Mucosa of stomach (tissue), 1 donor: ENCODE measurements around the gene TENM3.

Experiments
- H3K27me3 ChIP-seq: one replicate; pipeline ENCODE4 v1.7.0; 2013; ENCODE audit warnings: mild to moderate bottlenecking, low read length; ENCODE audit not compliant: control insufficient read depth, insufficient read depth
- H3K36me3 ChIP-seq: one replicate; pipeline ENCODE4 v1.7.0; 2013; ENCODE audit warnings: low read length; ENCODE audit not compliant: control insufficient read depth, insufficient read depth
- H3K4me1 ChIP-seq: one replicate; pipeline ENCODE4 v1.7.0; 2013; ENCODE audit warnings: mild to moderate bottlenecking, low read length; ENCODE audit not compliant: control insufficient read depth, insufficient read depth
- H3K4me3 ChIP-seq: one replicate; pipeline ENCODE4 v1.7.0; 2013; ENCODE audit warnings: low read length
- H3K9ac ChIP-seq: one replicate; pipeline ENCODE4 v1.7.0; 2013; ENCODE audit warnings: mild to moderate bottlenecking, low read length, moderate library complexity
- H3K9me3 ChIP-seq: one replicate; pipeline ENCODE4 v1.7.0; 2013; ENCODE audit warnings: mild to moderate bottlenecking, low read length, moderate library complexity; ENCODE audit not compliant: control insufficient read depth
- donor health status: Pancreatic carcinoma.

The TENM3 gene

DNA sequence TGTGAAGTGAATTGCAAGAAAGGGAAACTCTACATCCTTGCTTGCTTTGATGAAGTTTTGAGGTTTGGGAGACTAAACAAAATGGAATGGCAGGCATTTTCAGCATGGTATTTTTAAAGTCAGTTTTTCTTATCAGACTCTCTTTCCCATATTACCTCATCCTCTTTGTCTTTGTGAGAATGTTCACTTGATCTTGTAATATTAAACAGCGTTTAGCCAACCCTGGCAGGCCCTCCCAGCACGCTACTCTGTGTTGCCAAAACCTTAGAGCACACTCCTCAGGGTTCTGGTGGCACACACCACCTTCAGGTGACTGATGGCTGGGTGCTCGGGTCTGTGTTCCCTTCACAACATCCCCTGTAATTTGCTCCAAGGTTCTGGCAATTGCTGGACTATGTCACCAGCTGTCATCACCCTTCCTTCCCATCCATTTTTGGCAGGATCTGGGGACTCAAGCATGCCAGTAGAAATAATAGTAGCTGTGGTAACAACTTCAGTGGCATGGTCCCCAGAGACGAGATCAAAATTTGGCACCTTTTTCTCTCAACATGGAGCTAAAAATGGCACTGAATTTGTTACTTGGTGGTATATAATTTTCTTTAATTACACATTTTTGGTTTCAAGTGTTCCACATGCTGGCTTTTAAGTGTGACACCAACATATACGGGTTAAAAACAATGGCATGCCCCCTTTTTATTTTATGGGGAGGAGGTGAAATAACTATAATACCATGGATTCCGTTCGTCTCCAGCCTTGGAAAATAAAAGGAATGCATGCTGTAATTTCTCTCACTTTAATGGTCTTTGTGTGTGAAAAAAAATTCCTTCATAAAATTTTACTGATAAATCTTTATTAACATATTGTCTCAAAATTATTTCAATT, 400.8 kb downstream of the TENM3 start:
- H3K4me3 ChIP-seq, result no peak overlapping the region
- no peaks in the 10 kb centered on the region for H3K27me3 ChIP-seq
- H3K9me3 ChIP-seq, result no peaks in the 10 kb centered on the region
- no peak overlapping the region for H3K9ac ChIP-seq
- H3K36me3 ChIP-seq, result no peaks in the 10 kb centered on the region
- no peaks in the 10 kb centered on the region for H3K4me1 ChIP-seq

- no peaks in the 10 kb centered on the region for H3K9me3 ChIP-seq
- H3K36me3 ChIP-seq, result no peaks in the 10 kb centered on the region
- H3K27me3 ChIP-seq, result no peaks in the 10 kb centered on the region
- H3K9ac ChIP-seq, result no peak overlapping the region
- H3K4me3 ChIP-seq, result no peak overlapping the region
- no peaks in the 10 kb centered on the region for H3K4me1 ChIP-seq
Measured at GRCh38 chr4:182644683-182645050, 401.5 kb downstream of the TENM3 start.

GRCh38 chr4:182645511-182645910, 402.3 kb downstream of the TENM3 start:
- Histone ChIP-seq H3K27me3 (no peaks in the 10 kb centered on the region), H3K4me3 (no peak overlapping the region), H3K36me3 (no peaks in the 10 kb centered on the region), H3K4me1 (no peaks in the 10 kb centered on the region), H3K9ac (no peak overlapping the region), H3K9me3 (no peaks in the 10 kb centered on the region)

- no peaks in the 10 kb centered on the region for H3K4me1 ChIP-seq
- H3K9me3 ChIP-seq, result no peaks in the 10 kb centered on the region
- H3K36me3 ChIP-seq, result no peaks in the 10 kb centered on the region
- H3K27me3 ChIP-seq, result no peaks in the 10 kb centered on the region
- no peak overlapping the region for H3K4me3 ChIP-seq
- no peak overlapping the region for H3K9ac ChIP-seq
Measured at GRCh38 chr4:182647646-182648300, 404.6 kb downstream of the TENM3 start.

- Histone ChIP-seq H3K4me3 (no peak overlapping the region), H3K27me3 (no peaks in the 10 kb centered on the region), H3K36me3 (no peaks in the 10 kb centered on the region), H3K4me1 (no peaks in the 10 kb centered on the region), H3K9ac (no peak overlapping the region), H3K9me3 (no peaks in the 10 kb centered on the region)
Measured at GRCh38 chr4:182648766-182649165, 405.6 kb downstream of the TENM3 start.

DNA sequence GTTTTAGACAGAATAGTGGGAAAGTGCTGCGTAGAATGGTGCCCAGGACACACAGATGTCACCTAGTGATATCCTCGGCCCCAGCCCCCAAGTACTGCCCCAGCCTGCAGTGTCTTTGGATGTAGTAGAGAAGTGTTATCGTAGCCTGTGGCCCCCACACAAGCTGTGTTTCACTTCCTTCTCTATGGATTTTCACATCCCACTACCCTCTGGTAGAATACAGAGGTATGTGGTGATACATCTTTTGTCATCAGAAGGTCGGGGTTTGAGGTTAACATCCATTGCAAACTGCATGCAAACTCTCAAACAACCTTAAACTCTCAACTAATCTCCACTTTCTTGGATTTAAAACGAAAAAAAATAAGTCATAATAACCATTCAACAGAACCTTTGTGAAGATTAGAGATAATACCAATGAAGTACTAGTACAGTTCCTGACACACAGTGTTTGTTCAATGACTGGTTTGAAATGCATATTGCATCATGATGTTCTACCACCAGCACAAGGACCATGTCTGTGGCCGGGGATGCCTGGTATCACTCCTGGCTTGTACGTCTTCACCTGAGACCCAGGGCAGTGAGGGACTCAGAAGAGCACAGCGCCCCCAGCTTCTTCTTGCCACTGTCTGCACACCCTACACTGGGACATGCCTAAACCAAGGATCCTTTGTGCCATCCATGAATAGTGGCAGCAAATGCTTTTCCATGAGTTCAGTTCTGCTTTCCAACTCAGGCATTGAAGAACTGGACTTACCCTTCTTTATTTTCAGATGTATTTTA, 406.7 kb downstream of the TENM3 start:
- H3K36me3 ChIP-seq, result no peaks in the 10 kb centered on the region
- H3K9me3 ChIP-seq, result no peaks in the 10 kb centered on the region
- no peak overlapping the region for H3K4me3 ChIP-seq
- H3K9ac ChIP-seq, result no peak overlapping the region
- H3K4me1 ChIP-seq, result no peaks in the 10 kb centered on the region
- H3K27me3 ChIP-seq, result no peaks in the 10 kb centered on the region

GRCh38 chr4:182653596-182653995, 410.4 kb downstream of the TENM3 start:
- Histone ChIP-seq H3K4me3 (no peak overlapping the region), H3K27me3 (no peaks in the 10 kb centered on the region), H3K36me3 (no peaks in the 10 kb centered on the region), H3K9me3 (no peaks in the 10 kb centered on the region), H3K4me1 (no peaks in the 10 kb centered on the region), H3K9ac (no peak overlapping the region)

GRCh38 chr4:182655340-182655739, 412.1 kb downstream of the TENM3 start:
- no peaks in the 10 kb centered on the region for H3K9me3 ChIP-seq
- no peaks in the 10 kb centered on the region for H3K4me1 ChIP-seq
- no peak overlapping the region for H3K4me3 ChIP-seq
- H3K27me3 ChIP-seq, result no peaks in the 10 kb centered on the region
- no peaks in the 10 kb centered on the region for H3K36me3 ChIP-seq
- H3K9ac ChIP-seq, result no peak overlapping the region

DNA sequence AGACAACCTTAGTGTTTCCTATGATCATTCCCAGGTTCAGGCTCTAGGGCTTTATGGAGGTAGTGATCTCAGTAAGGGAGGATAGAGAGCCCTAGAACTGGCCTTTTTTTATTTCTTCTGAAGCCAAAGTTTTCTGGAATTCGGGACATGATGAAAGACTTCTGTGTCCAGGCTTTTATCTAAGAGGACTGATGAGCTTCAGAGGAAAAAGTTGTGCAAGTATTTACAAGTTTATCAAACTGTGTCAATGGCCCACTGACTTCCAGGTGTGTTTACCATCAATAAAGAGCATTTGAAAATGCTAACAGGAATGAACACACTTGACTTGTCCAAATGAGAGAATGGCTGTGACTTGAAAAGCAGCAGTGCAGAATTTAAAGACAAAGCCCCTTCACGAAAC, 419.3 kb downstream of the TENM3 start:
- H3K36me3 ChIP-seq, result no peaks in the 10 kb centered on the region
- H3K27me3 ChIP-seq, result no peaks in the 10 kb centered on the region
- H3K4me3 ChIP-seq, result no peak overlapping the region
- no peaks in the 10 kb centered on the region for H3K9me3 ChIP-seq
- H3K4me1 ChIP-seq, result no peaks in the 10 kb centered on the region
- no peak overlapping the region for H3K9ac ChIP-seq

- Histone ChIP-seq H3K36me3 (no peaks in the 10 kb centered on the region), H3K4me1 (no peaks in the 10 kb centered on the region), H3K27me3 (no peaks in the 10 kb centered on the region), H3K9me3 (no peaks in the 10 kb centered on the region), H3K4me3 (no peak overlapping the region), H3K9ac (no peak overlapping the region)
Measured at GRCh38 chr4:182671231-182671630, 428.0 kb downstream of the TENM3 start.

GRCh38 chr4:182671749-182672148, 428.5 kb downstream of the TENM3 start:
- no peak overlapping the region for H3K9ac ChIP-seq
- no peaks in the 10 kb centered on the region for H3K36me3 ChIP-seq
- no peaks in the 10 kb centered on the region for H3K9me3 ChIP-seq
- no peaks in the 10 kb centered on the region for H3K27me3 ChIP-seq
- no peak overlapping the region for H3K4me3 ChIP-seq
- H3K4me1 ChIP-seq, result no peaks in the 10 kb centered on the region

DNA sequence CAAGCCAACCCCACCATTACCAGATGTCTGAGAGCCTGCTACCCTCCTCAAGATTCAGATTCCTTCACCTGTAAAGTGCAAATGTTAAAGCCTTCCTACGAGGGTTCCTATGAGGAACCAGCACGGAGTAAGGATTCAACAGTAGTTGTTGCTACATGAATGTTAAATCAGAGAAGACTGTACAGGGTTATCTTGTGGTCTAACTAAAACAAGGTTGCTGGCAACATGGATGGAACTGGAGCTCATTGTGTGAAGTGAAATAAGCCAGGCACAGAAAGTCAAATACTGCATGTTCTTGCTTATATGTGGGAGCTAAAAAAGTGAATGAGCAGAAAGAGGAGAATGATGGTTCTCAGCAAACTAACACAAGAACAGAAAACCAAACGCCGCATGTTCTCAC, 435.4 kb downstream of the TENM3 start:
- Histone ChIP-seq H3K4me1 (no peaks in the 10 kb centered on the region), H3K9ac (no peak overlapping the region), H3K4me3 (no peak overlapping the region), H3K9me3 (no peaks in the 10 kb centered on the region), H3K27me3 (no peaks in the 10 kb centered on the region), H3K36me3 (no peaks in the 10 kb centered on the region)
